ENCODE data around the gene NPTX1. TPM values are rescaled to one million over a fixed set of nuclear protein-coding genes. Genes with fewer than 3 reads are reported as not detected.

NPTX1 gene
- total and polyA plus RNA-seq, 9 of the 15 experiments (the other 6 are each of a cell fraction or from before 2014, with no cell fraction given): 0.04 TPM; not detected in 8

DNA sequence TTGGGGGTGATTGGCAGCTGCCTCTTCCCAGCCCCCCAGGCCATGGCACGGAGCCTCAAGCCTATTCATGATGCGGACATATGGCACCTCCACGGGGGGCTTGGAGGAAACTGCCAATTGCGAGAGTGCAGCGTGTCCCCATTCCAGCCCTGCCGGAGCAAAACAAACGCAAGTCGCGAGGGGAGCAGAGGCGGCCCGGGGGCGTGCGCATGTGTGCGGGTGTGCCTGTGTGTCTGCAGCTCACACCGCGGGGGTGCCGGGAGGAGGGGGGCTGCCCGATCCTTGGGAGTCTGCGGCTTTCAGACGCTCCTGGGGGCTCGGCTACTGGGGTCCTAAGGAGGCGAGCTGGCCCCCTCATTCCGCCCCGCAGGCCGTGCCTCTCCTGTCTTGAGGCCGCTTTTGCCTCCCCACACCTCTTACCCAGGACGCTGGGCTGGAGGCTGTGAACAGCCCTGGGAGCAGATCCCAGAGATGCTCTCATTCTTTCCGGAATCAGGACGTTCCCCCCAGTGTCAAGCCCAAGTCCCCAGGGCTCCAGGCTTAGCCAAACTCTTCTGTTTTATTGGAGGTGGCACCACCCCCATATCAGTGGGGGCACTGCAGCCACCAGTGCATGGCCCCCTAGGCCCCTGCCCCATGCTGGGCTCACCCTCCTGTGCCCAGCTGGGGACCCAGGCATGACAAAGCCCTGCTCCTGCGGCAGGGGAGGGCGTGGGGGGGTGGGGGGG lies 32.3 kb downstream of the NPTX1 start:
- Histone ChIP-seq H3K9ac (ENCODE audit: insufficient read depth in 1 of 2, low read depth in 2 of 2, low read length in 2 of 2) (no peak overlapping the region), H3K4me1 (replicated peaks in 1 of 2; ENCODE audit: control insufficient read depth in 2 of 2, insufficient read depth in 2 of 2, low read length in 2 of 2) (peaks cover 0 to 31% of the 10 kb centered on the region in 2 experiments; a peak in 2 of 5 replicates), H2AFZ (ENCODE audit: low read depth, low read length) (no peak overlapping the region), H3K4me3 (no peak overlapping the region), H3K27ac (ENCODE audit: extremely low read depth, low read depth, low read length) (no peak overlapping the region), H3K36me3 (ENCODE audit: control insufficient read depth, insufficient read depth, low read length) (no peaks in the 10 kb centered on the region), H4K20me1 (replicated peaks; ENCODE audit: control insufficient read depth, insufficient read depth, low read length) (peaks cover 8% of the 10 kb centered on the region), H3K9me1 (ENCODE audit: control insufficient read depth, insufficient read depth, low read length) (no peaks in the 10 kb centered on the region), H3K27me3 (ENCODE audit: control insufficient read depth in 2 of 2, insufficient read depth in 2 of 2, low read length in 2 of 2) (peaks cover 6 to 60% of the 10 kb centered on the region in 2 experiments; a peak in 3 of 5 replicates), H3K79me2 (ENCODE audit: control insufficient read depth, insufficient read depth, low read length) (no peaks in the 10 kb centered on the region), H3K9me3 (replicated peaks; ENCODE audit: control insufficient read depth, insufficient read depth, low read depth, low read length) (no peaks in the 10 kb centered on the region), H3K4me2 (ENCODE audit: insufficient read depth, low read length) (no peak overlapping the region)
- FAIRE-seq (no peak), ATAC-seq (no peak), DNase-seq (ENCODE audit: extremely low read depth in 1 of 4, low spot score in 3 of 4) (no peak)
- intact Hi-C loops (cut with micrococcal nuclease): no loop called here
- ChIA-PET CTCF (ENCODE audit: low intra/inter-chr PET ratio) (no interaction called here), POLR2A (interaction anchor here (0.6 kb wide), 1 partner anchor 11 kb away, joined by 4 read pairs; no protein-coding TSS in a partner anchor)
- WGBS (ENCODE audit: insufficient coverage, low coverage, missing lambda C conversion rate): under 1% methylated on average over 21 of the region's 31 CpGs
- peak in 1 of 2 experiments; percentile 14; a peak in 2 of 4 replicates for TF ChIP-seq NRF1 (conservative IDR thresholded peaks at IDR 0.05 in 1 of 2, IDR thresholded peaks at IDR 0.05 in 1 of 2)
- TF ChIP-seq SMC3 (conservative IDR thresholded peaks at IDR 0.05; ENCODE audit: insufficient read depth, low read depth, low read length): no peak
- in situ Hi-C loops (cut with MboI): no loop called here
- no TSS peak for BruUV-seq (replicated peaks)

DNA sequence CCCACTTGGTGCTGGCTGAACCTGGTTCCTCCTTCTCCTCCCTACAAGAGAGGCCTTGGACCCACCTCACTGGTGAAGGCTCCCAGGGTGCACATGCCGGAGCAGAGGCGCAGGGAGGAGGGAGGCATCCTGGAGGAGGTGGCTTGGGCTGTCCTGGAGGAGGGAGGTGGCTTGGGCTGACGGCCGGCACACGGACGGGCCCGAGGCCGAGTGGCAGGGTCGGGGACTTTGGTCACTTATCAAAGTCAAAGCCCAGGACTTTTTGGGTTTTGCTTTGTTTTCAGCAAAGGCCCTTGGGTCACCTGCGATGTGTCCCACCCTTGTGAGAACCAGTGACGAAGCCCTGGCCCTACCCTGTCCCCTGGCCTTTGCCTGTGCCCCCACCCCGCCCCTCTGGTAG lies 32.9 kb downstream of the NPTX1 start:
- Histone ChIP-seq H3K4me1 (replicated peaks in 1 of 2; ENCODE audit: control insufficient read depth in 2 of 2, insufficient read depth in 2 of 2, low read length in 2 of 2) (peaks cover 0 to 30% of the 10 kb centered on the region in 2 experiments; a peak in 2 of 5 replicates), H3K9me3 (replicated peaks; ENCODE audit: control insufficient read depth, insufficient read depth, low read depth, low read length) (no peaks in the 10 kb centered on the region), H3K36me3 (ENCODE audit: control insufficient read depth, insufficient read depth, low read length) (no peaks in the 10 kb centered on the region), H3K4me3 (no peak overlapping the region), H3K27ac (ENCODE audit: extremely low read depth, low read depth, low read length) (no peak overlapping the region), H3K79me2 (ENCODE audit: control insufficient read depth, insufficient read depth, low read length) (no peaks in the 10 kb centered on the region), H3K4me2 (ENCODE audit: insufficient read depth, low read length) (no peak overlapping the region), H3K9me1 (ENCODE audit: control insufficient read depth, insufficient read depth, low read length) (no peaks in the 10 kb centered on the region), H2AFZ (ENCODE audit: low read depth, low read length) (no peak overlapping the region), H3K9ac (ENCODE audit: insufficient read depth in 1 of 2, low read depth in 2 of 2, low read length in 2 of 2) (no peak overlapping the region), H3K27me3 (ENCODE audit: control insufficient read depth in 2 of 2, insufficient read depth in 2 of 2, low read length in 2 of 2) (peaks cover 6 to 60% of the 10 kb centered on the region in 2 experiments; a peak in 3 of 5 replicates), H4K20me1 (replicated peaks; ENCODE audit: control insufficient read depth, insufficient read depth, low read length) (peaks cover 8% of the 10 kb centered on the region)
- ChIA-PET CTCF (ENCODE audit: low intra/inter-chr PET ratio) (no interaction called here), POLR2A (interaction anchor here (0.6 kb wide), 1 partner anchor 11 kb away, joined by 4 read pairs; no protein-coding TSS in a partner anchor)
- intact Hi-C loops (cut with micrococcal nuclease) (no loop called here), in situ Hi-C loops (cut with MboI) (no loop called here)
- TF ChIP-seq ZFP36 (IDR thresholded peaks at IDR 0.05; ENCODE audit: low read depth, low read length, partially characterized antibody) (peak; percentile 17), ZNF263 (CRISPR knock-in tag; IDR thresholded peaks at IDR 0.05; ENCODE audit: borderline replicate concordance) (peak; percentile 46; the same call in 1 of the 2 replicates), NR3C1 (CRISPR knock-in tag; IDR thresholded peaks at IDR 0.05) (no peak)
- no TSS peak for BruUV-seq (replicated peaks)
- no peak for ATAC-seq
- DNase-seq (ENCODE audit: extremely low read depth in 1 of 4, low spot score in 3 of 4): no peak
- no peak for FAIRE-seq
- WGBS (ENCODE audit: insufficient coverage, low coverage, missing lambda C conversion rate): 1% methylated on average over 10 of the region's 12 CpGs
